GM18868 (cell line): ENCODE data around the gene EEFSEC.

Experiments
- ATAC-seq: cut with Tn5 transposase; IDR thresholded peaks from one replicate; pipeline ENCODE4 v1.9.1; 2021; ENCODE audit warnings: mild to moderate bottlenecking, moderate library complexity; ENCODE audit not compliant: unreplicated experiment

The EEFSEC gene

DNA sequence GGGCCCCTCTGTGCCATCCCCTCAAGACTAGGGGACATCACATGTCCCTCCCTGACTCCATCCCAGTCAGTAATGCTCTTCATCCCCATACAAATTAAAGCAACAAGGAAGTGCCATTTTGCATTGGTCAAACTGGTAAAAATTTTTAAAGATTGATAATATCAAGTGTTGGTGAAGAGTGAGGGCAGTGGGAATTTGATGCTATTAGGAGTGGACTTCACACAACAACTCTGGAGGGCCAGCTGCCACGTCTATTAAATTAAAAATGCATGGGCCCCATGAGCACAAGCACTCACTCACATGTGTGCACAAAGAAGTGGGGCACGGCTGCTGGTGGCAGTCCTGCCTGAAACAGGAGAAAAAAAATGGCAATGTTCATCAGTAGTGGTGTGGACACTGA lies 265.6 kb downstream of the EEFSEC start:
- ATAC-seq: no peak

DNA sequence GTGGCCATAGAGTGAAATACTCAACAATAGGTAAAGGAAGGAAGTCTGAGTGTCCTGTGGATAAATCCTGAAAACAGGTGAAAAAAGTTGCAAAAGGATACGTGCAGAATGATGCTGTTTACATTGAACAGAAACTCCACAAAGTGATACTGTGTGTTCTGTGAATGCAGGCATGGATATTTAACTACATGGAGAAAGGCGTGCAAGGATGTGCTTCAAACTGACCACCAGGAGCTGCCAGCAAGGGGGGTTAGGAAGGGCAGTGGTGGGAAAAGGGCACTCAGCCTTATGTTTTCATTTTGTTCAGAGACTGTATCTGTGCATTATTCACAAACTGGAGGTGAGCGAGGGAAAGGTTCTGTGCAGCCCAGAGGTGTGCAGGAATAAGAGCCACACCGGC lies 266.0 kb downstream of the EEFSEC start:
- no peak for ATAC-seq

DNA sequence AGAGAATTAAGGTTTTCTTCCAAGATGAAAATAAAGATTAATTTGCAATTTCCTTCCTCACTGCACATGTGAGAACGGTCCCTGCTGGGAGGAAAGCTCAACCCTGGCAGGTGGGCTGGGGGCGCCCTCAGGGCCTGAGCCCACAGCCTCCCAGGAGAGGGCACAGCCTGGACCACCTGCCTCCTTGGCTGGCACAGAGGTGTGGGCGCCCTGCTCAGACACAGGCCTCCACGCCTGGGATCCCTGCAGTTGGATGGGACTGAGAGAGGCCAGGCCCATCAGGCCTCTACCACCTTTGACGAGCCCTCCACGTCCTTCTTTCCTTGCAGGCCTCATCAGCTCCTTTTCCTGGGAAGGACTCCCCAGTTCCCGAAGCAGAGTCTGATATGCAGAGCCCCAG lies 267.0 kb downstream of the EEFSEC start:
- no peak for ATAC-seq

DNA sequence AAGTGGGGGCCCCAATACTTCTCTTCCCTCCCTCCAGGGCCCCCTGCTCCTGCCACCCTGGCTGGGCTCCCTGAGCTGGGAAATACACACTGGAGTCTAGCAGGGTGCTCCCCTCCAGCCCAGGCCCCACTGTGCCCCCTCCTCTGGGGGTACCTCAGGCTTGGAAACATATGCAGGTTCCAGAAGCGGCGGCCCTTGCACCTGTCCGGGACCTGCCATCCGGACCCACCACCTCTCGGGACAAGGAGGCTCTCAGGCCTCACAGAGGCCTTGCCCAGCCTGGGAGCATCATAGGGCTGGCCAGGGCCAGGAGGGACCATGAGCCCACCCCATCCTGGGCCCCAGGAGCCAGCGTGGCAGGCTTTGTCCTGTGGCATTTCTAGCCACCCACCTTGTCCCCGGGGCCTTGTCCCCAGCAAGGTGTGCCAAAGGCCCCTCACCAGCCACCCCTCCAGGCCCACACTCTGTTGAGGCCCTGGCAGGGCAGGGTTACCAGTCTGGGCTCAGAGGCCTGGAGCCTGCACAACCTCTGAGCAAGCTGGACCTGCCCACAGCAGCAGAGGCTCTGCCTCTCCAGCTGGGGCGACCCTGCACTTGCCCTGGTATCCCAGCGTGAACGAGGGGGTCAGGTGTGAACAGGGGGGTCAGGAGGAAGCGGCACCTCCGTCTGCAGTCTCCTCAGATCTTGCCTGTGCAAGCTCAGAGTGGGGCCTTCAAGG lies 267.6 kb downstream of the EEFSEC start:
- no peak for ATAC-seq

DNA sequence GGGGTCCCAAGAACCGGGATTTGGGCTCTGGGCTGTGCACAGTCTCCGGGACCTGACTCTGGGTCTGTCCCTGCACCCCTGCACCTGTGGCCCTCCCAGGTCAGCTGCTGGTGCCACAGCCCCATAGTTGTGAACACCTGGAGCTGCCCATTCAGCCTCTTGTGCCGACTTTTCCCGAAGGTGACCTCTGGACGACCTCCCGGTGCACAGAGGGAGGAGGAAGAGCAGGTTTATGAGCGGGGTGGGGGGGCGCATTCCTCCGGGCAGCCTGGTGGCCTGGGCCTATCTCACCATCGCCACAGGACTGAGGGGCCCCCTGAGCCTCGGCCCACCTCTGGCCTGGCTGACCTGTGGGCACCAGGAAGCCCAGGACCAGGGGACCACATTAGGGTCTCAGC lies 268.2 kb downstream of the EEFSEC start:
- no peak for ATAC-seq

DNA sequence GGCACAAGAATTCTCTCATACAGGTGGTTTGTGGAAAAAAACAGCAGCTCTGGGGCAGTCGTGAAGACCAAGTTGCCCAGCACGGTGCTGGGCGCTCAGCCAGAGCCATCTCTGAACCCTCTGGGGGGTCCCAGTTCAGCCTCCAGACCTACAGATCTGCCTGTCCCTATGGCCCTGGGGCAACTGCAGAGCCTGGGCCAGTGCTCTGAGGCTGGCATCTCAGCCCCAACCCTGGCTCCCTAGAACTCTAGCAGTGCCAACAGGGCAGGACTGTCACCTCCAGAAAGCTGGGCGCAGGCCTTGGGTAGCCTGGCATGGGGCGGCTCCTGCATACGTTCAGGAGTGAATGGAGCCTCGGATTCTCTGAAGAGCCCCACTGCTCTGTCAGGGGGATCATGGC lies 268.7 kb downstream of the EEFSEC start:
- no peak for ATAC-seq

DNA sequence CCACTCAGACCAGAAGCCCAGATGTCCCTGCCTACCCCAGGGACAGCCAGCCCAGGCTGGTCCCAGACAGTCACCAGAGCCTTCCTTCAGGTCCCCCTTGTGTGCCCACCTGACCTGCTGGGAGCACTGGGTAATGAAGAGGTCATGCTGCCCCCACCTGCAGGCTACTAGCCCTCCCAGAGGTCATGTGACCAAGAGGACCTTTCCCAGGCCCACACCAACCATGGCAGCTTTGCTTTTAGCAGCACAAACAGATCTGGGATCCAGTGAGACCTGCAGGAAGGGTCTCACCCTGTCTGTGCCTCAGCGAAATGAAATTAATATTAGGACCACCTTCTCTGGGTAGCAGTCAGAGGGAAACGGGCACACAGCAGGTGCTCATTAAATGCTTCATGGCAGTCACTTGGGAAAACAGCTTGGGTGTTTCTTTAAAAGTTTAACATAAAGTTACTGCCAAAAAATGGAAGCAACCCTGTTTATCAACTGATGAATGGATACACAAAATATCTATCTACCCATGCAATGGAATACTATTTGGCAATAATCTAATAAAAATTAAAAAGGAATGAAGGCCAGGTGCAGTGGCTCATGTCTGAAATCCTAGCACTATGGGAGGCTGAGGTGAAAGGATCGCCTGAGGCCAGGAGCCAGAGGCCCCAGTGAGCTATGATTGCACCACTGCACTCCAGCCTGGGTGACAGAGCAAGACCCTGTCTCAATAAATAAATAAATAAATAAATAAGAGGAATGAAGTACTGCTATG lies 269.7 kb downstream of the EEFSEC start:
- ATAC-seq: no peak

DNA sequence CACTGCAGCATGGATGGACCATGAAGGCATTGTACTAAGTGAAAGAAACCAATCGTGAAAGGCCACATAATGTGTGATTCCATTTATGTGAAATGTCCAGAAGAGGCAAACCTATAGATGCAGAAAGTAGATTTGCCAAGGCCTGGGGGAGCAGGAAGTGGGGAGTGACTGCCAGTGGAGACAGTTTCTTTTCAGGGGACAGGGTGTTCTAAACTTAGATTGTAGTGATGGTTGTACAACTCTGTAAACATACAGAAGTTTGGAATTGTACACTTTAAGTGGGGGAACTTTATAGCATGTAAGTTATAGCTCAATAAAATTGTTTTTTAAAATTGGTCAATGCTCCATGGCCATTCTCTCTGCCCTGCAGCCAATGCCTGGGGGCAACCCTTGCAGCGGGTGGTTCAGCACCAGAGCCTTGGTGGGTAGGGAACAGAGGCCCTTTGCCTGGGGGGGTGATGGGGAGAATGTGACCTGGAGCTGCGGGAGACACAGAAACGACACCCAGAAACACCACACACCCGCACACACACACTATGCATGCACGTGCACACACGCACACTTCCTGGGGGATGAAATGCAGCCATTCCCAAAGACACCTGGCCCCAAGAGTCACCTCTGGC lies 270.4 kb downstream of the EEFSEC start:
- no peak for ATAC-seq

DNA sequence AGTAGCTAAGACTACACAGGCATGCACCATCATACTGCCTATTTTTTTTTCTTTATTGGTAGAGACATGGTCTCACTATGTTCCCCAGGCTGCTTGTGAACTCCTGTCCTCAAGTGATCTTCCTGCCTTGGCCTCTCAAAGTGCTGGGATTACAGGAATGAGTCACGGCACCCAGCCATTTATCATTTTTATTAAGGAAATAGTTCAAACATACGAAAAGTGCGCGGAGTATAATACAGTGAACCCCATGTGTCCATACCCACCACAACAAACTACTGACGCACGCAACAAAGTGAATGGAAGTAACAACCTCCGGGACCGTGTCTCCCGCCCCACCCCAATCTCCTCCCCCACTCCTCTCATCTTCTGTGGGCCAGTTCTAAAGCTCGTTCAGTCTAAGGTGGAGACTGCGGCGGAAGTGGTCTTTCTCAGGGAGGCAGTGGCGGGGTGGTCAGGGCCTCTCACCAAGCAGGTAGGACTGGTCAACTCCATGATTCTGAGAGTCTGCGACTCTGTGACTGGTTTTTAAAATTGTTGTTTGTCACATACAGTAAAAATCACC lies 271.3 kb downstream of the EEFSEC start:
- no peak for ATAC-seq

DNA sequence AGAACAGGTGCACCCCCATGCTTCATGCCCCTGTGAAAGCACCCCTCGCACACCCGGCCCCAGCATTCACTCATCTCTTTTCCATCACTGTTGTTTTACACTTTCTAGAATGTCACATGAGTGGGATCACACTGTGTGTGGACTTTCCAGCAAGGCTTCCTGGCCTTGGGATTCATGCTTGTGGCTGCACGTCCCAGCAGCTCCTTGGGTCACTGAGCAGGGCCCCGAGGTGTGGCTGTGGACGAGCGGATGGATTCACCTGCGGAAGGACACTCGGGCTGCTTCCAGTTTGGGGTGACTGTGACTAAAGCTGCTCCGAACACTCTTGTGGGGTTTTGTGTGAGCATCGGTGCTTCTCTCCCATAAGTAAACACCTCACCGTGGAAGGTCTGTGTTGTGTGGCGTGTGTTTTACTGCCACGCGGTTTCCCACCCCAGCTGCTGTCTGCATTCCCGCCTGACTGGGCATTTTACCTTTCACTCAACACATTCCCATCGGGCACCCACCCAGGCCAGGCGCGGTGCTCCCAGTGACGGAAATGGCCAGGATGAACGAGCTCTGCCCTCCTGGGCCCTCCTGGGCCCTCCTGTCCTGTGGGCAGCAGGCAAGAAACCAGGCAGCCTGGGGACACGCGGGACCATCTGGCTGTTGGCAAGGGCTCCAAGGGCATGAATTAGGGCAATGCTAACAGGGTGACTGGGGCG lies 272.0 kb downstream of the EEFSEC start:
- no peak for ATAC-seq

DNA sequence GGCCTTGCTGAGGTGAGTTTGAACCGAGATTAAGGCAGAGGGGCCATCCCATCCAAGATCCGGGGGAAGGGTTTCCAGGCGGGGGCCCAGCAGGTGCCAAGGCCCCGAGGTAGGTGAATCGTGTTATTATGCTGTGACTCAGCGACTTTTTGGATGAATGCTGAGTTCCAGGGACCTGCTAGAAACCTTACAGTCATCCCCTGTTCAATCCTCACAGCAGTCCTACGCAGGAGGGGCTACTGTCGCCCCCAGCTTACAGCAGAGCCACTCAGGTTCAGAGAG lies 272.5 kb downstream of the EEFSEC start:
- no peak for ATAC-seq

DNA sequence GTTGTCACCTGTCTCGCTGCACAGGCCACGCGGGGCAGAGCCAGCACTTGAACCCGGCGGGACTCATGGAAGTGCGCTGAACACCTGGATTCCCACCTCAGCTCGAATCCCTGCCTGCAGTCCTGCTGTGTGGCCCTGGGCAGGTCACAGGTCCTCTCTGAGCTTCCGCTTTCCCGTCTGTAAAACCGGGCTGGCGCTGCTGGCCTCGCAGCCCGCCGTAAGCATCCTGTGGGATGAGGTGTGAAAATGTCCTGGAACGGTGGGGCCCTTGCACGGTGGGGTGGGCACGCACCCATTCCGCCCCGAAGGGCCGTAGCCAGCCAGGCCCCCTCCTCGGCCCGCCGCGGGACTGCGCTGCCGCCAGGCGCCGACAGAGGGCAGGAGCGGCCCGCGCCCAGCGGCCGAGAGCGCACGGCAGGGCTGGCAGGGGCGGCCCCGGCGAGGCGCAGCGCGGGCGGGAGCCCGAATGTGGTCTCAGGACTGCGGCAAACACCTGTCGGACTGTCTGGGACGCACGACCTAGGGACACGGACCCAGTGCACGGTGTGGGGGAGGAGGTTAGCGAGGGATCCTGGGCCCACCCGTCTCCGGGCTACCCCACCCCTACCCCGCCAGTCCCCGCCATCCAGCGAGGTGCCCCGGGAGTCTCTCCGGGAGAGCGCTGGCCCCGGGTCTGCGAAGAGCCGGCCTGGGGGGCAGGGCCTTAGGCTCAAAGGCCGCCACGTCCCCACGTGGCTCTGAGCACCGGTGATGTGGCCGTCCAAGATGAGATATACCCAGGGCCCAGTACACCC lies 273.0 kb downstream of the EEFSEC start:
- ATAC-seq: peak; percentile 79

DNA sequence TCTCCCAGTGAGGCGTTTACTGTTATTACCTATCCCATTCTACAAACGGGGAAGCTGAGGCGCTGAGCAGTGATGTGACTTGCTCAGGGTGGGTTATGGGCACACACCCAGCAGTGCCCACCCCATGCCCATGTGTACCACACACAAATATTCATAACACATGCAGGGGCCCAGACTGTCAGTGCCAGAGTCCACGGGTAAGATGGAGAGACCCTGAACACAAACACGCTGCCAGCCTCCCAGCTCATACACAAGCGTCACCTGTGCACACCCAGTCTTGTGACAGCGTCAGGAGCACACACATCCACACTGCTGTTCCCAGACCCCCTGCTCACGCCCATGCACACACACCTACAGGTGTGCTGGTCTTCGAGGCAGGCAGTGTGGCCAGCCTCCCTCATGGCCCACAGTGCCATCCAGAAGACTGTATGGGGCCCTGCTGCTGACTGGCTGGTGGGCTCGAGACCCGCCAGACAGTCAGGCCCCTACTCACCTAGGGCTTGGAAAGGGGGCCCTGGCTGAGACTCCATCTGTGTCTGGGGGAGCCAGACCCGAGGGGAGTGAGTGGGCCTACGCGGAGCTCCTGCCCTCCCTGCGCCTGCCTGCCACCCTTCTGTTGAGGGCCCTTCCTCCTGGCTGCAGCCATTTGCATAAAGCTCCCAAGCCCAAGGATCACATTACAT lies 274.0 kb downstream of the EEFSEC start:
- no peak for ATAC-seq

DNA sequence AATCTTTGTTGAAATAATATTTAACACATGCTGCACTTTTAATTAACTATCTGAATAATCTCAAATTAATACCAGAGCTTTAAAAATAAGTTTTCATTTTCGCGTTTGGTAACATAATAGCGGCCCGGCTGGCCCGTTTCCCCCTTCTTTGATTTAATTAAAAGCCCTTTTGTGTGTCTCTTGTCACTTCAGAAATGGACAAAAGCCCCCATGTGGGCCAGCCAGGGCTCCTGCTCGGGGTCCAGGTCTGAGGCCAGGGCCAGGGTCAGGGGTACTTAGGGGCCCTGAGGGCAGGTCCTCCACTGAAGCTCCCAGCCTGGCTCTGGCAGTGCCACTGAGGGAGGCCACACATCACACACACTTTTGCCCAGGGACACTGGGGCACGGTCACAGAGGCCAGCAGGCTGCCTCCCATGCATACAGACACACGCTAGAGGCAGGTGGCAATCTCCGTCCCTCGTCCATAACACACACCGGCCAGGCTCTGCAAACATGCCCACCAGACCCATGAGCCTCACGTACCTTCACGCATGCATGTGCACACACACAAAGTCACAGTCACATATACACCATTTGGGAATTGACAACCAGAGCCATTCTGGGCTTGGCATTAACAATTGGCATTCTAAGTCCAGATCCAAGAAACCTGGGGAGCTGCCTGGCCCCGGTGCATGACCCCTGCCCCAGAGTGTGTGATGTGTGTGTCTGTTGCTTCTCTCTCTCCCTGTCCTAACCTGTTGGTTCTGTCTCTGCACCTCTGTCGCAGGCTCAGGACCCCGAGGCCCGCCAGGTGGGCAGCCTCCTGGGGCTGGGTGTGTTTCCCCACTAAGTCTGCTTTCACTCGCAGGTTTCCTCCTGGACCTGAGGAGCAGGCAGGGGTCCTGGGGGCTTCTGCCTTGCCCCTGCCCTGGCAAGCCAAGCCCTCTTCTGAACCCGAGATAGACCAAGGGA lies 274.9 kb downstream of the EEFSEC start:
- ATAC-seq: no peak

DNA sequence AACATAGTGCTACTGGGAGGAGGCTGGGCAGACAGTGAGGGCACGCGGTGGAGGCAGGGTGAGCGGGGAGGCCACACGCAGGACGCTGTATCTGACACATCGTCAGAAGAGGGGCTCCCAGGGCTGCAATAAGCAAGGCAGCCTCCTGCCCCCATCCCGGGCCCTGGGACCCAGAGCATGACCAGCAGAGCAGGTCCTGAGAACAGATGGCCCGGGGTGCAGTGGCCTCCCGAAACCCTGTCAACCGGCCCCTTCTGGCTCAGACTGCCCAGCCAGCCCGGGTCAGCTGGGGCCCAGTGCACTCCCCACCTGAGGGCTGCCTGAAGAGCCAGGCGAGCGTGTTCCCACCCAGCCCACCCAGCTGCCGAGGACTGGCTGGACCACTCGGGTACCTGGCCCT lies 276.0 kb downstream of the EEFSEC start:
- ATAC-seq: no peak

DNA sequence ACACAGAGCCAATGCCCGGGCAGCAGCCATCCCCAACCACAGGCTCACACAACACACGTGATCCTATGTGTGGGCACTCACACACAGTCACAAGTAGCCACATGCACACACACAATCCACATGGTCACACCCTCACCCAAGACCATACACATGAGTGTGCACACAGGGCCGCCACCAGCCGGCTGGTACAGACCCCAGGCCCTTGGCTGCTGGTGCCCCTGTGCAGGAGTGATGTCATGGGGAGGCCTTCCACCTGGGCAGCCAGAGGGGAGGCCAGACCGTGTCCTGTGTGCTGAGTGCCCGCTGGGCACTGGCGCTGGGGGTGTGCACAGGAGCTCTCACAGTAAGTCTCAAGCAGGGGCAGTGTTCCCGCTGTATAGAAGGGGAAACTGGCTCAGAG lies 276.5 kb downstream of the EEFSEC start:
- no peak for ATAC-seq

DNA sequence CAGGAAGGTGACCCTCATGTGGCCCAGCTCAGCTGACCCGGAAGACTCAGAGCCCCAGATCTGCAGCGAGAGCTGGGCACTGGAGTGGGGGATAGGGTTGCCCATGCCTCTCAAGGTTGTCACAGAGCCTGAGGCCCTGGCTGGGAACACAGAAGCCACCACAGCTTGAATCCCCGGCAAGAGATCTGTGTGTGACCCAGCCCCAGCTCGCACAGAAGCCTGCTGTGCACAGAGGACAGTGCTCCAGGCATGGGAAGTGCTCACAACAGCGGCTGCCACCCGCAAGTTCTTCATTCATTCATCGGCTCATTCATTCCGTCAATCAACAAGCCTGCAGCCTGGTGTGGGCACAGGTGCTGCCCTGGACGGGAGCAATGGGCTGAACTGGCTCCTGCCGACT lies 277.0 kb downstream of the EEFSEC start:
- ATAC-seq: no peak

DNA sequence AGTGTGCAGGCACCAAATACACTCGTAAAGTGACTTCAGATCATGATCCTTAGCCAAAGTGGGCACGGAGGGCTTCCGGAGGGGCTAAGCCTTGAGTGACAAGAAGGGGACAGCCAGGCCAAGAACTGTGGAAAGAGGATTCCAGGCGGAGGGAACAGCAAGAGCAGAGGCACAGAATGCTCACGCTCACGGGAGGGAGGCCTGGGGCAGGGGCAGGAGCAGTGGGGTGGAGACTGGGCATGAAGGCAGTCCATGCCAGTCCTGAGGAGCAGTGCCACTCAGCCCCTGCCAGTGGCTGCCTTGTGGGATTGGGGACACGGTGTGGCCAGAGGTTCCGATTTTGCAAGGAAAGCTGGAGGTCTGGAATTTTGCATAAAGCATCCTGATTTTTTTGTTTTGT lies 277.4 kb downstream of the EEFSEC start:
- ATAC-seq: no peak

DNA sequence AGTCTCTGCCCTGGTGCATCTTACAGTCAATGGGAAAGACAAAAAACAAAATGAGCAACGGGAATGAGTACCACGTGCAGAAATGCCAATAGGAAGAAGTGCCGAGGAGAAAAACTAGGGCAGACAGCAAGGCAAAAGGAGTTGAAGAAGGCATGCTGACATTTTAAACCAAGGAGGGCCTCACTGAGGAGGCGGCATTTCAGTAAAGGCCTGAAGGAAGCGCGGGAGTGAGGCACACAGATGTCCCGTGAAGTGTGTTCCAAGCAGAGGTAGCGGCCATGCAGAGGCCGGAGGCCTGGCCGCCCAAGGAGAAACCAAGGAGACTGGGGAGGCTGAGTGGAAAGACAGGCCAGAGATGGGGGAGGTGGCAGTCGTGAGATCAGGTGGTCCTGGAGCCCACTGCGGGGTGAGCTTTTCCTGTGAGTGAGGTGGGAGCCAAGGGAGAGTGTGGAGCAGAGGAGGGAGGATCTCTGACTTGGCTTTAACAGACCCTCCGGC lies 278.6 kb downstream of the EEFSEC start:
- no peak for ATAC-seq
